Muscle of leg (tissue), 11 donors: ENCODE measurements around the gene DGLUCY. TPM values are rescaled to one million over a fixed set of nuclear protein-coding genes. Genes with fewer than 3 reads are reported as not detected.

Experiments used
- DNase-seq: peaks from one replicate; pipeline ENCODE4 v3.0.0; 2013
- H3K27ac ChIP-seq: one replicate; pipeline ENCODE4 v1.5.1; 2013; ENCODE audit warnings: mild to moderate bottlenecking, low read length, control low read depth
- H3K27me3 ChIP-seq: one replicate; pipeline ENCODE4 v1.6.1; 2013; ENCODE audit warnings: low read length; ENCODE audit not compliant: control insufficient read depth, insufficient read depth
- H3K36me3 ChIP-seq: one replicate; pipeline ENCODE4 v1.6.1; 2013; ENCODE audit warnings: low read length; ENCODE audit not compliant: control insufficient read depth, insufficient read depth
- H3K4me1 ChIP-seq: one replicate; pipeline ENCODE4 v1.6.1; 2013; ENCODE audit warnings: low read length; ENCODE audit not compliant: control insufficient read depth, insufficient read depth
- H3K4me3 ChIP-seq: one replicate; pipeline ENCODE4 v1.5.1; 2013; ENCODE audit warnings: low read length, control low read depth
- H3K9me3 ChIP-seq: replicated peaks from 2 replicates; pipeline ENCODE4 v1.6.1; 2013; ENCODE audit warnings: low read depth, low read length; ENCODE audit not compliant: control insufficient read depth
- WGBS: methylation state at CpG from one replicate; pipeline ENCODE4 v1.1.5; 2013; ENCODE audit warnings: missing lambda C conversion rate; ENCODE audit not compliant: insufficient coverage; 5-methylcytosine and 5-hydroxymethylcytosine counted together
- polyA plus RNA-seq, 8 donors: library from polyadenylated mRNA; unstranded; fragments of 120-200 nt; gene quantifications; one replicate each; pipeline versions ENCODE4 v1.2.1 to v1.2.3, GENCODE V29; 2013; ENCODE audit warnings: inconsistent platforms in 1 of 8, low replicate concordance in 1 of 8; ENCODE audit not compliant: insufficient read length in 8 of 8, insufficient read depth in 1 of 8
- total RNA-seq: library from RNA; stranded (reverse); fragments of 120-200 nt; gene quantifications from one replicate; pipeline ENCODE4 v1.2.4, GENCODE V29; 2013

Gene DGLUCY
- total and polyA plus RNA-seq, 9 donors = 22.8 to 29.2 (median 25.9) TPM

DNA sequence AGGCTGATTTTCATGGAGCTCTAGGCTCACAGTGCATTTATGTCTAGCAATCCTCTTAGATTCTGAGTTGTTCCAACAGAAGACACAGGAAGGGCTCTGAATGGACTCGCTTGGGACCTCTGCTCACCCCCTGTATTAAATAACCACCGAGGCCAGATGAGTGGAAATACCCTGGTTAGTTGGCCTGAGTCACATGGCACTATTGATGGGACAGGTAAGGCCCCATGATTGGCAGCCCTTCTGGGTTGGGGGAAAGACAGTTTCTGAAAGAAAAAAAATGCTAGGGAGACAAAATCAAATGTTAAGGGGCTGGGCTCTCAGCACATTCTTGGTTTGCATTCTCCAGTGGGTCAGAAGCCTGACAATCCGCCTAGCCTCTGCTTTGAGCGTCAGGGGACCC, 14.8 kb downstream of the DGLUCY start:
- H3K27ac ChIP-seq = no peak overlapping the region
- H3K4me3 ChIP-seq = no peak overlapping the region
- H3K27me3 ChIP-seq = no peaks in the 10 kb centered on the region
- peaks cover 3% of the 10 kb centered on the region for H3K9me3 ChIP-seq
- no peak for DNase-seq
- no peaks in the 10 kb centered on the region for H3K4me1 ChIP-seq
- WGBS = no CpG with 5 or more reads among the region's 4 CpGs
- peaks cover 27% of the 10 kb centered on the region for H3K36me3 ChIP-seq

DNA sequence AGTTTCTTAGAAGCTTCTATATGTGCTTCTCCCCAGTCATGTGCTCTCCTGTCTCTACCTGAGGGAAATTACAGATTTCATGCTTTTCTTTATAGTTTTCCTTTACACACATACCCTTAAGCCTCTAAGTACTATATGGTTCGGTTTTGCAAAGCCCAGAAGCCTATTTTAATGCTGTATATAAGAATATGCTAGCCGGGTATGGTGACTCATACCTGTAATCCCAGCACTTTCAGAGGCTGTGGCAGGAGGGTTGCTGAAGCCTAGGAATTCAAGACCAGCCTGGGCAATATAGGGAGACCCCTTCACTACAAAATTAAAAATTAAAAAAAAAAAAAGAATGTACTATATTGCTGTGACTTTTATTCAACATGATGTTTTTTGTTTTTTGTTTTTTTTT, 15.4 kb downstream of the DGLUCY start:
- H3K4me3 ChIP-seq = no peak overlapping the region
- WGBS = no CpG with 5 or more reads among the region's 2 CpGs
- H3K4me1 ChIP-seq = no peaks in the 10 kb centered on the region
- H3K36me3 ChIP-seq = peaks cover 27% of the 10 kb centered on the region
- no peaks in the 10 kb centered on the region for H3K27me3 ChIP-seq
- H3K27ac ChIP-seq = no peak overlapping the region
- DNase-seq = no peak
- H3K9me3 ChIP-seq = peaks cover 3% of the 10 kb centered on the region

DNA sequence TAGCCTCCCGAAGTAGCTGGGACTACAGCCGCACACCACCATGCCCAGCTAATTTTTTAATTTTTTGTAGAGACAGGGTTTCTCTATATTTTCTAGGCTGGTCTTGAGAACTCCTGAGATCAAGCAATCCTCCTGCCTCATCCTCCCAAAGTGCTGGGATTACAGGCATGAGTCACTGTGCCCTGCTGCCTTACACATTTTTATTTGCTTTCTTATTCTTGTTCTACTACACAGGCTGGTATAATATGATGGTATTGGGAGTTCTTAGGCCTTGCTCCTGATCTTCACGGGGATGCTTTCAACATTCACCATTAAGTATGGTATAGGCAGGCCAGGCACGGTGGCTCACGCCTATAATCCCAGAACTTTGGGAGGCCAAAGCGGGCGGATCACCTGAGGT, 21.2 kb downstream of the DGLUCY start:
- no peak overlapping the region for H3K27ac ChIP-seq
- no peaks in the 10 kb centered on the region for H3K4me1 ChIP-seq
- H3K27me3 ChIP-seq = no peaks in the 10 kb centered on the region
- 98% methylated on average over 5 of the region's 7 CpGs for WGBS
- H3K9me3 ChIP-seq = no peaks in the 10 kb centered on the region
- H3K36me3 ChIP-seq = peaks cover 16% of the 10 kb centered on the region
- no peak for DNase-seq
- no peak overlapping the region for H3K4me3 ChIP-seq

DNA sequence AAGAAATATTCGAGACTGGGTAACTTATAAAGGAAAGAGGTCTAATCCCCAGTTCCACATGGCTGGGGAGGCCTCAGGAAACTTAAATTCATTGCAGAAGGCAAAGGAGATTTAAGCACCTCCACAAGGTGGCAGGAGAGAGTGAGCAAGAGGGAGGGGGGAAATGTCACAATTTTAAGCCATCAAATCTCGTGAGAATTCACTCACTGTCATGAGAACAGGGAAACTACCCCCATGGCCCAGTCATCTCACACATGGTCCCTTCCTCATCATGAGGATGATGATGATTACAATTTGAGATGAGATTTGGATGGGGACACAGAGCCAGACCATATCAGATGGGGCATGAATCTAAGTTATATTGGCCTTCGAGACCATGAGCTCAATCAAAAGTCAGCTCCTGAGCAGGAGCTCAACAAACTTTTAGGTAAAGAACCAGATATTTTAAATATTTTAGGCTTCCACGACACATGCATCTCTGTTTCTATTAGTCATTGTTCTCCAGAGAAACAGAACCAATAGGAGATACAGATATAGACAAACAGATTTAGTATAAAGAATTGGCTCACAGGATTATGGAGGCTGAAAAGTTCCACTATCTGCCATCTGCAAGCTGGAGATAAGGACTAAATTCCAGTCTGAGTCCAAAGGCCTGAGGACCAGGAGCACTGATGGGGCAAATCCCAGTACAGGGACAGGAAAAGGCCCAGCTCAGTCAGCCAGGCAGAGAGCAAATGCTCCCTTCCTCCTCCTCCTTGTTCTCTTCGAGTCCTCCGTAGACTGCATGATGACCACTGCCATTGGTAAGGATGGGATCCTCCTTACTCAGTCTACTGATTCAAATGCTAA, 24.9 kb downstream of the DGLUCY start:
- Histone ChIP-seq H3K4me1 (no peaks in the 10 kb centered on the region), H3K36me3 (peaks cover 8% of the 10 kb centered on the region), H3K27ac (no peak overlapping the region), H3K27me3 (no peaks in the 10 kb centered on the region), H3K4me3 (no peak overlapping the region), H3K9me3 (no peaks in the 10 kb centered on the region)
- DNase-seq = no peak
- WGBS = 100% methylated on average over 3 of the region's 6 CpGs

DNA sequence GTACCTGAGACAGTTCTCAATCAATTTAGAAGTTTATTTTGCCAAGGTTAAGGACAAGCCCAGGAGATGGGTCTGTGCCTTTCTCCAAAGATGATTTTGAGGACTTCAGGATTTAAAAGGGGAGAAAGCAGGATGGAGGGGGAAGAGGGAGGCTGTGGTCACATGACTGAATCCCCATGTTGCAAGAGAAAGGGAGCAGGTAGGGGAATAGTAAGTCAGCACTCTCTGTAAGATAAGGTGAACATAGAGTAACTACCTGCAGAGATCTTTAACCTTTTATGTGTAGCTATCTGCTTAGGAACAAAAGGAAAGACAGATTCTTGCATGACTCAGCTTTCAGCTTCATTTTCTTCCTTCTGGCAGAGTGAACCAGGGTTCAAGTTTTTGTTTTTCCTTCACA, 25.9 kb downstream of the DGLUCY start:
- no peaks in the 10 kb centered on the region for H3K9me3 ChIP-seq
- peaks cover 5% of the 10 kb centered on the region for H3K4me1 ChIP-seq
- H3K36me3 ChIP-seq = peaks cover 8% of the 10 kb centered on the region
- H3K27me3 ChIP-seq = no peaks in the 10 kb centered on the region
- H3K27ac ChIP-seq = no peak overlapping the region
- no peak for DNase-seq
- H3K4me3 ChIP-seq = no peak overlapping the region

DNA sequence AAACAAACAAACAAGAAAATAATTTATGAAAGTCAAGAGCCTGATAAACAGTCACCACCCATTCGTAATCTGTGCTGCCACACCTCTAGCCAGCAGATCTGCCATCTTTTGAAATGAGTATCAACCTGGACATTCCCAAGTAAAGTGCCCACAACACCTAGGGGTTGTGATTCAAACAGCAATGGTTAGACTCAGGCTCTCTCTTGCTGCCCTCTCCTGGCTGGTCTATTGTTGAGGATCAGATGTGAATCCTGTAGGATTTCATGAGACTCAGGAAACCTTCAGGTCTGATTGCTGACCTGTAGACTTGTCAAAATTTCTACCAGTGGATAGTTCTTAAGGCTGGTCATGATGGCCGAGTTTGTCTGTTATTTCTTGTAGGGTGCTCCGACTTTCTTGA, 26.8 kb downstream of the DGLUCY start:
- Histone ChIP-seq H3K4me3 (no peak overlapping the region), H3K27me3 (no peaks in the 10 kb centered on the region), H3K36me3 (peaks cover 12% of the 10 kb centered on the region), H3K4me1 (peaks cover 8% of the 10 kb centered on the region), H3K27ac (no peak overlapping the region), H3K9me3 (no peaks in the 10 kb centered on the region)
- peak; percentile 30 for DNase-seq
- WGBS = 100% methylated on average over 1 of the region's 3 CpGs

DNA sequence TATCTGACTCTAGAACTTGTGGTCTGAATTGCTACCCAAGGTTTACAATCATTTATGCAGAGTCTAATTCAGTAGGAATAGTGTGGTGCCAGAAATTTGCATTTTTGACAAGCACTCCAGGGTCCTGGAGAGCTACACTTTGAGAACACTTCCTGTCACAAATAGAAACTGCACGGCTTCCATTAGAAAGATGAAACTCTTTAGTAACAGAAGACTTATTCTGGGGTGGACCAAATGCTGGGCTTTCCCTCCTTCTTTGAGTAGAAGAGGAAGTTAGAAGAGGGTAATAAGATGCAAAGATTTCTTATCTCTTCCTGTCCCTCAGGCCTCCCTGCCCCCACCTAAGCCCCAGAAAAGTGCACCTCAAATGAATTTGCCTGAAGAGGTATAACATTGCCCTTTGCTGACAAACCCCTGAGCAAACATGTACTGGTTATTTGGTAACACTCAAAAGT, 28.4 kb downstream of the DGLUCY start:
- Histone ChIP-seq H3K4me3 (no peak overlapping the region), H3K27ac (no peak overlapping the region), H3K36me3 (peaks cover 23% of the 10 kb centered on the region), H3K27me3 (no peaks in the 10 kb centered on the region), H3K9me3 (no peaks in the 10 kb centered on the region), H3K4me1 (peaks cover 8% of the 10 kb centered on the region)
- no peak for DNase-seq
- WGBS = no CpG with 5 or more reads among the region's 1 CpG

DNA sequence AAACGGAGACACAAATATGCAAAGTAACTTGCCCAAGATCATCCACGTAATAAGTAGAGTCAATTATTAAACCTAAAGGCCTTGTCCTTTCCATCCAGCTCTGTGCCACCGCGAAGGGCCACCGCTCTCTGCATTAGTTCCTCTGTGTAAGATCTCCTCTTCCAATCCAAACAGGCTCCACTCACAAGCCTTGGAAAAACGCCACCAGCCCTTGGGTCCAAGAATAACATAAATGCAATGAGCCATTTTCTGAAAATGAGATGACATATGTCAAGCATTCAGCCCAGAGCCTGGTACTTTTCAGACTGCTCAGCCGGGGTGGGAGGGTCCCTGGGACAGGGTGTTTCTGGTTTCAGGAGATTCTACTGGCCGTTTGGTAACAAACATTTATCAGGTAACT, 30.0 kb downstream of the DGLUCY start:
- no peaks in the 10 kb centered on the region for H3K27me3 ChIP-seq
- H3K9me3 ChIP-seq = no peaks in the 10 kb centered on the region
- H3K4me3 ChIP-seq = no peak overlapping the region
- H3K27ac ChIP-seq = peak overlapping the region; percentile 75
- WGBS = 93% methylated on average over 3 of the region's 8 CpGs
- no peak for DNase-seq
- H3K4me1 ChIP-seq = peaks cover 8% of the 10 kb centered on the region
- H3K36me3 ChIP-seq = peaks cover 32% of the 10 kb centered on the region

DNA sequence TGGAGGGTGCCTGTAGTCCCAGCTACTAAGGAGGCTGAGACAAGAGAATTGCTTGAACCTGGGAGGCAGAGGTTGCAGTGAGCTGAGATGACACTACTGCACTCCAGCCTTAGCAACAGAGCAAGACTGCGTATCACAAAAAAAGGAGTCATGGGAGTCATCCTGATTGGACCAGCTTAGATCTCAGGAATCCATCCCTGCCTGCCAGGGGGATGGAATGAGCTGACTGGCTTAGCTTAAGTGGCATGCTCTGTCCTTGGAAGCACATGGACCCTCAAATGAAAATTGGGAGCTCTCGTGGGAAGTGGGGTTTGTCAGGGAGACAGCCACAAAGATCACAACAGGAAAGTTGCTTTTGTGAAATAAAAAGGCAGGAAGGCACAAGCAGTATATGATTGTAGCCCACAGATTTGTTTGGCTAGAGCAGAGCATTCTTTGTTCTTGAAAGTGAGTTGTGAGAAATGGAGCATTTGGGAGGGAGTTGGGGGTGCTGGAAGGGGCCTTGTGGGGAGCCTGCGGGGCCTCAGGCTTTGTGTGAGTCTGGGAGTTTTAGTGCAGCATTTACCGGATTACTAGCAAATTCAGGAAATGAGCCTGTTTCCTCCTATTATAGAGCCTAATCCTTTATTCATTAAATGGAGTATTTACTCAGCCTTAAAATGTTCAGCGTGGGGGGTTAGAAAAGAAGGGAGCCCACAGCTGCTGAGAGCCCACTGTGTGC, 30.7 kb downstream of the DGLUCY start:
- peak; percentile 31 for DNase-seq
- Histone ChIP-seq H3K4me3 (no peak overlapping the region), H3K27ac (peak overlapping the region; percentile 75), H3K36me3 (peaks cover 35% of the 10 kb centered on the region), H3K9me3 (no peaks in the 10 kb centered on the region), H3K4me1 (peaks cover 8% of the 10 kb centered on the region), H3K27me3 (no peaks in the 10 kb centered on the region)
- WGBS = 39% methylated on average over 2 of the region's 5 CpGs

DNA sequence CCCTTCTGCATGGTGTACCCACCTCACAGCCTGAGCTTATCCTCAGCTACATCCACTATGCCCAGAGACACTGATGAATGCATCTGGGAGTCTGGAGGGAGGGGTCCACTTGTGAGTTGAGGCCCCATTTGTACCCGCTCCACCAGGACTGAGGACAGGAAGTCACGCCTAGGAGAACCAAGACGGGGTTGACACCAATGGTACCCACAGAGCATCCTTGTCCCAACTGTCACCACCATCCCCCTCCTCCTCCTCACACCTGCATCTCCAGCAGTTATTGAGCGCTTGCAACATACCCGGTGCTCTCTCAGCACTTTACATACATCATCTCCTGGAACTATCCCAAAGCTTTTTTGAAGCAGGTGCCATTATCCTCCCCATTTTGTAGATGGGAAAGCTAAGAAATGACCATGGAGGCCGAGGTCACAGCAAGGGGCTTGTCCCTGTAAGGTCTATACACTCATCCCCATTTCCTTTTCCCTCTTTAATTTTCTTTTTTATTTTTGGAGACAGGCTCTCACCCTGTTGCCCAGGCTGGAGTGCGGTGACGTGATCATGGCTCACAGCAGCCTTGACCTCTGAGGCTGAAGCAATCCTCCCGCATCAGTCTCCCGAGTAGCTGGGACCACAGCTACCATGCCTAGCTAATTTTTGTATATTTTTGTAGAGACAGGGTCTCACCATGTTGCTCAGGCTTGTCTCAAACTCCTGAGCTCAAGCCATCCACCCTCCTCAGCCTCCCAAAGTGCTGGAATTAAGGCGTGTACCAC, 31.7 kb downstream of the DGLUCY start:
- H3K9me3 ChIP-seq = no peaks in the 10 kb centered on the region
- H3K4me3 ChIP-seq = no peak overlapping the region
- peaks cover 8% of the 10 kb centered on the region for H3K4me1 ChIP-seq
- H3K27me3 ChIP-seq = no peaks in the 10 kb centered on the region
- peak overlapping the region; percentile 75 for H3K27ac ChIP-seq
- DNase-seq = no peak
- WGBS = 87% methylated on average over 7 of the region's 11 CpGs
- H3K36me3 ChIP-seq = peaks cover 35% of the 10 kb centered on the region
